ENCODE measurements around the gene PPP1R8. TPM values are rescaled to one million over a fixed set of nuclear protein-coding genes. Genes with fewer than 3 reads are reported as not detected.

Gene PPP1R8
- total and polyA plus RNA-seq, 10 of the 15 experiments (the other 5 are each of a cell fraction or from before 2014, with no cell fraction given): 10.2 to 77.0 (median 53.0) TPM

DNA sequence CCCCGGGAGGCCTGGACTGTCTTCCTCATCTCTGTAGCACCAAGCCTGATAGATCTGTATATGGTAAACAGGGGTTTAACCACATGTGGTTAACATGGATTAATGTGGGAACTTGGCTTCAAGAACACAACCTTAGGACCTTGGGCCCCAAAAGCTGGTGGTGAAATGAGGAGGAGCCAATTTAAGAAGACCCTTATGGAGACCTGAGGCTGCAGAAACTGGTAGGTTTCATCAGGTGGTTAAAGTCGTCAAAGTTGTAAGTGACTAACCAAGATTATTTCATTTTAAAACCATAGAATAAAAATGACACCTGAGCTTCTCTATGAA is 55.7 kb downstream of the PPP1R8 start:
- ChIA-PET POLR2A (interaction anchor here (1.0 to 2.6 kb wide), 3 partner anchors 9 to 22 kb away, joined by 3 to 13 read pairs (median 9); partner anchors contain the start of gene THEMIS2), RAD21 (ENCODE audit: unreplicated experiment) (interaction anchor here (0.9 to 1.5 kb wide), 5 partner anchors 11 to 47 kb away, joined by 3 to 7 read pairs (median 3); no protein-coding TSS in a partner anchor), CTCF (interaction anchor here (2.0 kb wide), 1 partner anchor 9 kb away, joined by 8 read pairs; no protein-coding TSS in a partner anchor), SMC1A (ENCODE audit: uncharacterized antibody, unreplicated experiment) (interaction anchor here (0.7 to 3.0 kb wide), 11 partner anchors 10 to 62 kb away, joined by 3 to 19 read pairs (median 4); partner anchors contain the start of genes PPP1R8 and THEMIS2)
- intact Hi-C loops (cut with micrococcal nuclease; ENCODE audit: unreplicated experiment): no loop called here
- BruUV-seq (replicated peaks): no TSS peak
- no peak for ATAC-seq
- Histone ChIP-seq H3K27ac (ENCODE audit: control insufficient read depth, insufficient read depth) (peak overlapping the region; percentile 94), H3K9me3 (replicated peaks; ENCODE audit: control insufficient read depth, insufficient read depth, low read length) (no peaks in the 10 kb centered on the region; the same call in 2 of the 3 replicates), H3K4me1 (ENCODE audit: control insufficient read depth, insufficient read depth, low read length) (peaks cover 78% of the 10 kb centered on the region), H3K9ac (ENCODE audit: control insufficient read depth, insufficient read depth, low read length) (peak overlapping the region; percentile 48; the same call in 1 of the 2 replicates), H3K36me3 (ENCODE audit: control insufficient read depth in 2 of 2, insufficient read depth in 2 of 2, low read length in 1 of 2) (peaks cover 15 to 31% of the 10 kb centered on the region in 2 experiments), H3K4me2 (ENCODE audit: control insufficient read depth, insufficient read depth) (peak overlapping the region; percentile 6), H2AFZ (ENCODE audit: control insufficient read depth, low read depth, low read length) (no peak overlapping the region), H3K79me2 (ENCODE audit: control insufficient read depth, insufficient read depth, low read length) (peaks cover 39% of the 10 kb centered on the region), H3K27me3 (replicated peaks in 1 of 2; ENCODE audit: control insufficient read depth in 2 of 2, insufficient read depth in 2 of 2, low read length in 1 of 2) (no peaks in the 10 kb centered on the region), H3K4me3 (no peak overlapping the region), H4K20me1 (ENCODE audit: control insufficient read depth, insufficient read depth) (no peaks in the 10 kb centered on the region)
- 0% methylated on average over 2 of the region's 2 CpGs for WGBS (ENCODE audit: insufficient coverage, insufficient replicate concordance, low lambda C conversion rate, missing lambda C conversion rate)
- no peak for DNase-seq (ENCODE audit: low read depth, low spot score)
- TF ChIP-seq MEF2B (IDR thresholded peaks at IDR 0.05; ENCODE audit: partially characterized antibody, poor library complexity, severe bottlenecking) (peak; percentile 8), RUNX3 (IDR thresholded peaks at IDR 0.05; ENCODE audit: low read length) (peak; percentile 61)
- TF ChIP-seq, protein P1, sequence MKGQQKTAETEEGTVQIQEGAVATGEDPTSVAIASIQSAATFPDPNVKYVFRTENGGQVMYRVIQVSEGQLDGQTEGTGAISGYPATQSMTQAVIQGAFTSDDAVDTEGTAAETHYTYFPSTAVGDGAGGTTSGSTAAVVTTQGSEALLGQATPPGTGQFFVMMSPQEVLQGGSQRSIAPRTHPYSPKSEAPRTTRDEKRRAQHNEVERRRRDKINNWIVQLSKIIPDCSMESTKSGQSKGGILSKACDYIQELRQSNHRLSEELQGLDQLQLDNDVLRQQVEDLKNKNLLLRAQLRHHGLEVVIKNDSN (IDR thresholded peaks at IDR 0.05; ENCODE audit: borderline replicate concordance, extremely low read length, insufficient read depth, low read depth, low read length): no peak
- no peak for FAIRE-seq
- in situ Hi-C loops (cut with MboI): no loop called here

DNA sequence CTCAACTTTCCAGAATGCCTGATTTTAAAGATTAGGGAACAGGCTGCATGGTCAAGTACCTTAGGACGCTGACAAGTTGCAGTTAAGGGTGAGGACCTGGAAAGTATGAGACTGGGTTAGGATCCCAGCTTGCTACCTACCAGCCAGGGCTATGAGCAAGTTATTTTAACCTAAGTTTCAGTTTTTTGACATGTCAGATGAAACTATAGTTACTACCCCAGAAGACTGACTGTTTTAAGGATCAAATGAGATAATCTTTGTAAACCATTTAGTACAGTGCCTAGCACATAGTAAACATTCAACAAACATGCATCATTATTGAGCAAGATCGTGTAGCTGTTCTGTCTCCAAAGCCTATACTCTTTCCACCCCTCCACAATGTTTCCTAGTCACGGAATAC is 56.2 kb downstream of the PPP1R8 start:
- in situ Hi-C loops (cut with MboI): no loop called here
- Histone ChIP-seq H3K9ac (ENCODE audit: control insufficient read depth, insufficient read depth, low read length) (peak overlapping the region; percentile 48; the same call in 1 of the 2 replicates), H3K4me1 (ENCODE audit: control insufficient read depth, insufficient read depth, low read length) (peaks cover 82% of the 10 kb centered on the region), H3K27me3 (replicated peaks in 1 of 2; ENCODE audit: control insufficient read depth in 2 of 2, insufficient read depth in 2 of 2, low read length in 1 of 2) (no peaks in the 10 kb centered on the region), H4K20me1 (ENCODE audit: control insufficient read depth, insufficient read depth) (no peaks in the 10 kb centered on the region), H3K4me3 (0 out of 2 replicates have a peak overlapping the region, but pooled peaks have one; percentile 11), H3K4me2 (ENCODE audit: control insufficient read depth, insufficient read depth) (peak overlapping the region; percentile 68), H3K79me2 (ENCODE audit: control insufficient read depth, insufficient read depth, low read length) (peaks cover 39% of the 10 kb centered on the region), H3K27ac (ENCODE audit: control insufficient read depth, insufficient read depth) (peak overlapping the region; percentile 94), H2AFZ (ENCODE audit: control insufficient read depth, low read depth, low read length) (no peak overlapping the region), H3K9me3 (replicated peaks; ENCODE audit: control insufficient read depth, insufficient read depth, low read length) (no peaks in the 10 kb centered on the region; the same call in 2 of the 3 replicates), H3K36me3 (ENCODE audit: control insufficient read depth in 2 of 2, insufficient read depth in 2 of 2, low read length in 1 of 2) (peaks cover 15 to 31% of the 10 kb centered on the region in 2 experiments)
- FAIRE-seq: no peak
- intact Hi-C loops (cut with micrococcal nuclease; ENCODE audit: unreplicated experiment): no loop called here
- WGBS (ENCODE audit: insufficient coverage, insufficient replicate concordance, low lambda C conversion rate, missing lambda C conversion rate): 1% methylated on average over 3 of the region's 3 CpGs
- no peak for DNase-seq (ENCODE audit: low read depth, low spot score)
- ChIA-PET CTCF (interaction anchor here (2.0 kb wide), 1 partner anchor 10 kb away, joined by 8 read pairs; no protein-coding TSS in a partner anchor), RAD21 (ENCODE audit: unreplicated experiment) (interaction anchor here (0.9 to 1.5 kb wide), 5 partner anchors 12 to 47 kb away, joined by 3 to 7 read pairs (median 3); no protein-coding TSS in a partner anchor), POLR2A (interaction anchor here (1.5 to 2.6 kb wide), 2 partner anchors 9 to 23 kb away, joined by 9 to 13 read pairs; no protein-coding TSS in a partner anchor), SMC1A (ENCODE audit: uncharacterized antibody, unreplicated experiment) (interaction anchor here (0.7 to 3.0 kb wide), 10 partner anchors 10 to 62 kb away, joined by 3 to 19 read pairs (median 4); partner anchors contain the start of genes PPP1R8 and THEMIS2)
- BruUV-seq (replicated peaks): no TSS peak
- ATAC-seq: no peak
- TF ChIP-seq ATF7 (IDR thresholded peaks at IDR 0.05; ENCODE audit: low read depth): no peak
- TF ChIP-seq ZNF274 (IDR thresholded peaks at IDR 0.05; ENCODE audit: insufficient read depth, insufficient read length): no peak
- TF ChIP-seq, protein P2, sequence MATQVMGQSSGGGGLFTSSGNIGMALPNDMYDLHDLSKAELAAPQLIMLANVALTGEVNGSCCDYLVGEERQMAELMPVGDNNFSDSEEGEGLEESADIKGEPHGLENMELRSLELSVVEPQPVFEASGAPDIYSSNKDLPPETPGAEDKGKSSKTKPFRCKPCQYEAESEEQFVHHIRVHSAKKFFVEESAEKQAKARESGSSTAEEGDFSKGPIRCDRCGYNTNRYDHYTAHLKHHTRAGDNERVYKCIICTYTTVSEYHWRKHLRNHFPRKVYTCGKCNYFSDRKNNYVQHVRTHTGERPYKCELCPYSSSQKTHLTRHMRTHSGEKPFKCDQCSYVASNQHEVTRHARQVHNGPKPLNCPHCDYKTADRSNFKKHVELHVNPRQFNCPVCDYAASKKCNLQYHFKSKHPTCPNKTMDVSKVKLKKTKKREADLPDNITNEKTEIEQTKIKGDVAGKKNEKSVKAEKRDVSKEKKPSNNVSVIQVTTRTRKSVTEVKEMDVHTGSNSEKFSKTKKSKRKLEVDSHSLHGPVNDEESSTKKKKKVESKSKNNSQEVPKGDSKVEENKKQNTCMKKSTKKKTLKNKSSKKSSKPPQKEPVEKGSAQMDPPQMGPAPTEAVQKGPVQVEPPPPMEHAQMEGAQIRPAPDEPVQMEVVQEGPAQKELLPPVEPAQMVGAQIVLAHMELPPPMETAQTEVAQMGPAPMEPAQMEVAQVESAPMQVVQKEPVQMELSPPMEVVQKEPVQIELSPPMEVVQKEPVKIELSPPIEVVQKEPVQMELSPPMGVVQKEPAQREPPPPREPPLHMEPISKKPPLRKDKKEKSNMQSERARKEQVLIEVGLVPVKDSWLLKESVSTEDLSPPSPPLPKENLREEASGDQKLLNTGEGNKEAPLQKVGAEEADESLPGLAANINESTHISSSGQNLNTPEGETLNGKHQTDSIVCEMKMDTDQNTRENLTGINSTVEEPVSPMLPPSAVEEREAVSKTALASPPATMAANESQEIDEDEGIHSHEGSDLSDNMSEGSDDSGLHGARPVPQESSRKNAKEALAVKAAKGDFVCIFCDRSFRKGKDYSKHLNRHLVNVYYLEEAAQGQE (IDR thresholded peaks at IDR 0.05; ENCODE audit: low read depth, low read length): no peak
- no peak for TF ChIP-seq TARDBP (IDR thresholded peaks at IDR 0.05; ENCODE audit: borderline replicate concordance)
- TF ChIP-seq, protein P3, sequence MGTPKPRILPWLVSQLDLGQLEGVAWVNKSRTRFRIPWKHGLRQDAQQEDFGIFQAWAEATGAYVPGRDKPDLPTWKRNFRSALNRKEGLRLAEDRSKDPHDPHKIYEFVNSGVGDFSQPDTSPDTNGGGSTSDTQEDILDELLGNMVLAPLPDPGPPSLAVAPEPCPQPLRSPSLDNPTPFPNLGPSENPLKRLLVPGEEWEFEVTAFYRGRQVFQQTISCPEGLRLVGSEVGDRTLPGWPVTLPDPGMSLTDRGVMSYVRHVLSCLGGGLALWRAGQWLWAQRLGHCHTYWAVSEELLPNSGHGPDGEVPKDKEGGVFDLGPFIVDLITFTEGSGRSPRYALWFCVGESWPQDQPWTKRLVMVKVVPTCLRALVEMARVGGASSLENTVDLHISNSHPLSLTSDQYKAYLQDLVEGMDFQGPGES (IDR thresholded peaks at IDR 0.05): no peak
- no peak for TF ChIP-seq TAF1 (IDR thresholded peaks at IDR 0.05; ENCODE audit: borderline replicate concordance, low read depth, low read length)
- no peak for TF ChIP-seq ZNF384 (IDR thresholded peaks at IDR 0.05; ENCODE audit: borderline replicate concordance, low read depth, low read length)
- no peak for TF ChIP-seq NR2C1 (IDR thresholded peaks at IDR 0.05)
